Naive thymus-derived CD4-positive, alpha-beta T cell (primary cell): Measurements from ENCODE around the gene PIGO. TPM values are rescaled to one million over a fixed set of nuclear protein-coding genes. Genes with fewer than 3 reads are reported as not detected.

ENCODE experiments used
- ATAC-seq: fragments of 150-1000 bp; cut with Tn5 transposase; 2 replicates; pipeline ENCODE4 v1.10.0; 2021; ENCODE audit warnings: mild to moderate bottlenecking, moderate library complexity
- CTCF ChIA-PET: fragments of 350-600 bp; sonication (Branson Sonifier 250); formaldehyde crosslinking; loops from one replicate; lab custom pipeline; 2021; ENCODE audit warnings: antibody characterized with exemption; lab: Charles Lee
- POLR2A ChIA-PET: fragments of 350-600 bp; sonication (Branson Sonifier 250); formaldehyde crosslinking; loops from one replicate; lab custom pipeline; 2021; ENCODE audit warnings: antibody characterized with exemption, inconsistent platforms; lab: Charles Lee
- DNase-seq, 9 donors: peaks; one replicate each; pipeline versions ENCODE4 v3.0.0 to v3.0.0-alpha.2; 2020 to 2022; ENCODE audit warnings: mixed read lengths in 1 of 9
- H3K27ac ChIP-seq: one replicate; pipeline ENCODE4 v1.7.0; 2013; ENCODE audit warnings: mild to moderate bottlenecking, low read depth, low read length, moderate library complexity
- H3K27me3 ChIP-seq, 2 donors: one replicate each; pipeline ENCODE4 v1.7.0; 2013; ENCODE audit warnings: low read length in 2 of 2, mild to moderate bottlenecking in 2 of 2, moderate library complexity in 2 of 2; ENCODE audit not compliant: control insufficient read depth in 2 of 2, insufficient read depth in 2 of 2
- H3K36me3 ChIP-seq, 3 experiments: 1 replicate in 2 of 3; 2 replicates in 1 of 3; pipeline ENCODE4 v1.7.0; 2013; ENCODE audit warnings: low read length in 3 of 3, mild to moderate bottlenecking in 3 of 3, moderate library complexity in 1 of 3; ENCODE audit not compliant: insufficient read depth in 3 of 3, control insufficient read depth in 2 of 3
- H3K4me1 ChIP-seq, 2 donors: one replicate each; pipeline ENCODE4 v1.7.0; 2013; ENCODE audit warnings: low read length in 2 of 2, mild to moderate bottlenecking in 2 of 2, moderate library complexity in 1 of 2; ENCODE audit not compliant: control insufficient read depth in 2 of 2, insufficient read depth in 2 of 2
- H3K4me3 ChIP-seq: 2 replicates; pipeline ENCODE4 v1.7.0; 2013; ENCODE audit warnings: mild to moderate bottlenecking, low read length
- H3K9me3 ChIP-seq, 3 experiments: 1 replicate in 2 of 3; 2 replicates in 1 of 3; pipeline ENCODE4 v1.7.0; 2013; ENCODE audit warnings: low read length in 3 of 3; ENCODE audit not compliant: control insufficient read depth in 2 of 3
- H3K27ac Mint-ChIP-seq, 9 donors: one replicate each; pipeline ENCODE4 v1.8.0; 2020 to 2022; ENCODE audit warnings: mixed read lengths in 9 of 9, mild to moderate bottlenecking in 8 of 9, moderate library complexity in 5 of 9, inconsistent platforms in 2 of 9
- H3K27me3 Mint-ChIP-seq, 5 donors: one replicate each; pipeline ENCODE4 v1.8.0; 2021 to 2022; ENCODE audit warnings: mixed read lengths in 5 of 5, mild to moderate bottlenecking in 1 of 5
- H3K36me3 Mint-ChIP-seq, 5 donors: one replicate each; pipeline ENCODE4 v1.8.0; 2020 to 2022; ENCODE audit warnings: mixed read lengths in 5 of 5, mild to moderate bottlenecking in 3 of 5, inconsistent platforms in 1 of 5
- H3K4me1 Mint-ChIP-seq, 7 donors: one replicate each; pipeline ENCODE4 v1.8.0; 2020 to 2022; ENCODE audit warnings: mixed read lengths in 7 of 7, mild to moderate bottlenecking in 3 of 7, inconsistent platforms in 1 of 7
- H3K4me3 Mint-ChIP-seq, 10 donors: one replicate each; pipeline ENCODE4 v1.8.0; 2020 to 2022; ENCODE audit warnings: mild to moderate bottlenecking in 10 of 10, mixed read lengths in 10 of 10, moderate library complexity in 6 of 10, inconsistent platforms in 2 of 10
- H3K9me3 Mint-ChIP-seq, 11 donors: one replicate each; pipeline ENCODE4 v1.8.0; 2020 to 2022; ENCODE audit warnings: mixed read lengths in 11 of 11, mild to moderate bottlenecking in 4 of 11, inconsistent platforms in 1 of 11, moderate library complexity in 1 of 11
- intact Hi-C, 2 donors: fragments of 100-400 bp; cut with micrococcal nuclease; formaldehyde crosslinking; loops; one replicate each; pipeline ENCODE4 v1.15.1; 2023
- polyA plus RNA-seq, 2 donors: library from polyadenylated mRNA; unstranded; fragments of 300-500 nt; fragmentation: Illumina TruSeq; gene quantifications; one replicate each; pipeline ENCODE4 v1.2.3, GENCODE V29; 2021
- total RNA-seq, 6 experiments: library from RNA in 5 of 6; stranded (reverse) in 5 of 6; gene quantifications; 1 replicate in 5 of 6; 2 replicates in 1 of 6; pipeline ENCODE4 v1.2.3 and lab custom pipeline; 2021 to 2026

PIGO gene
- total and polyA plus RNA-seq, 7 experiments from 2014 or later: 27.1 to 36.0 (median 29.9) TPM

DNA sequence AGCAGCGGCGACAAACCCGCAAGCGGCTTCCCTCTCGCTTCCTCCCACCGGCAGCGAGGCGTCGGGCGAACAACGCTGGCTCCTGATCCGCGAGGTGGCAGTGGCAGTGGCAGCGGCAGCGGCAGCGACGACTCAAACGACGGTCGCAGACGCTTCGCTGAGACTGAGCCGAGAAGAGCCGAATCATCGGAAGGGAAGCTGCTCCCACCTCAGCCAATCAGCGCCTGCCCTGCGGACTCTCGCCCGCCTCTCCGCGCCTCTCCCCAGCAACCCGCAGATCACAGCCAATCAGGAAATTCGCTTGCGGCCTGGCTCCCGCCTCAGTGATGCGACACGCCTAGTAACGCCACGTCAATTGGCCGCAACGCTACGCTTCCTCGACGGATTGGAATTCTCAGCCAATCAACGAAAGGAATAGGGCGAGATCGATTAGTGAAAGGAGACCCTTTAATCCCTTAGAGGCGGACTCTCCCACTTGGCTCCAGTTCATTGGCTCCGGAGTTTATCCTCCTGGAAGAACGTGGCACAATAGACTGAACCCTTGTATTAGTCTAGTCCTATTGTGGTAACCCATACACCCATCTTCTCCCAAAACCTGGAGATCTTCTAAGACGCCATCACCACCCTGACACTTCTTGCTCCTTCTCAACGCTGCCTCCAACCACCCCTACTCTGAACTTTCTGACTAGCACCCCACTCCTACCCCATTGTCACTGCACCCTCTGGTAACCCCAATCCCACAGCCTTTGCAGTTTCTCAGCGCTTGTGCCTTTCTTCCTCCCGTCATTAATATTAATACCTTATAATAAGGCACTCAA is 23.7 kb downstream of the PIGO start, which contains the start of gene VCP:
VCP (minus strand) TSS at position 165 of the 818 bp plus-strand sequence. CDS start 272 bp downstream, outside the sequence.
- peaks cover 34 to 67% (median 47%) of the 10 kb centered on the region in 7 donors for H3K4me1 Mint-ChIP-seq

DNA sequence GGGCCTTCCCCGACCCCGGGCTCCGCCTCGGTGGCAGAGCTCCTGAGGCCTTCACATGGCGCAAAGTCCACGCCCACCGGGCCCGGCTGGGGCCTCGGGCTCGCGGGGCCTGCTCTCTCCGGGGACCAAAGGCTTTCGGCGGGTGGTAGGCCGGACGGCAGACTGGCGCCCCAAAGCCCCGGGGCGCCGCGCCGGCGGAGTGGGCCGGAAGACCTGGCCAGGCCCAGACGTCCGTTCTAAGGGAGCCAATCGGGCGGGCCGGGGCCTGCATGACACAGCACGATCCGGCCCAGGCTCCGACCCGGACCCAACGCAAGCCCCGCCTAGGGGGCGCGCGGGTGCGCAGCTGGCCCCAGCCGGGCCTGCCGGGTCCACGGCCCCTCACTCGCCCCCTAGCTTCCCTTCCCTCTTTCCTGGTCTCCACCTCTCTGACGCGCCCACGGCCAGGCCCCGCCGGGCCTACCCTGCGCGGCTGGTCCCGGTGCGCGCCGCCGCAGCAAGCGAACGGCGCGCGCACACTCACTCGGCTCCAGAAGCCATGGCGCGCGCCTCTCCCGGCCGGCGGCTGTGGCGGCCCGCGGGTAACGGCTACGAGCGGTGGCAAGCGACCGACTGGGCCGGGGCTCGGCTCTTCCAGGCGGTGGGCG is 24.5 kb downstream of the PIGO start:
- peaks cover 0 to 37% (median 17%) of the 10 kb centered on the region in 5 donors for H3K36me3 Mint-ChIP-seq

More for the DNA sequence above, 23.7 kb downstream of the PIGO start, which contains the start of gene VCP:
- intact Hi-C loops: loop anchor here (1.0 to 10.0 kb wide), 14 partner anchors 8 to 742 kb away; partner anchors contain the start of genes DNAJB5 (in 2 of the 2), HINT2 (in 2 of the 2), PIGO (in 2 of the 2) and CCL27 (in 1 of the 2)
- peak within 1 kb of the TSS; percentile 74 to 95 (median 88) for H3K4me3 Mint-ChIP-seq
- DNase-seq (peak; percentile 80 to 99 (median 98)), ATAC-seq (peak; percentile 92)
- H3K9me3 ChIP-seq: no peaks in the 10 kb centered on the region
- CTCF ChIA-PET: interaction anchor here (0.6 to 2.3 kb wide), 2 partner anchors 23 to 721 kb away, joined by 3 to 11 read pairs; partner anchors contain the start of gene PIGO
- H3K36me3 ChIP-seq: peaks cover 3 to 17% (median 3%) of the 10 kb centered on the region in 3 experiments
- H3K4me3 ChIP-seq: peak within 1 kb of the TSS; percentile 53
- POLR2A ChIA-PET: interaction anchor here (0.6 to 2.9 kb wide), 11 partner anchors 9 to 657 kb away, joined by 3 to 25 read pairs (median 7); partner anchors contain the start of genes ATOSB, CCDC107, PIGO and RMRP
- peaks cover 0 to 30% (median 10%) of the 10 kb centered on the region in 5 donors for H3K36me3 Mint-ChIP-seq
- peaks cover 22 to 38% of the 10 kb centered on the region in 2 donors for H3K4me1 ChIP-seq
- no peaks in the 10 kb centered on the region for H3K27me3 ChIP-seq
- H3K27me3 Mint-ChIP-seq: peaks cover 0 to 3% (median 0%) of the 10 kb centered on the region in 5 donors
- H3K9me3 Mint-ChIP-seq: peaks cover 0 to 2% (median 0%) of the 10 kb centered on the region in 11 donors
- peak within 1 kb of the TSS; percentile 81 to 96 (median 91) for H3K27ac Mint-ChIP-seq
- H3K27ac ChIP-seq: peak within 1 kb of the TSS; percentile 93

DNA sequence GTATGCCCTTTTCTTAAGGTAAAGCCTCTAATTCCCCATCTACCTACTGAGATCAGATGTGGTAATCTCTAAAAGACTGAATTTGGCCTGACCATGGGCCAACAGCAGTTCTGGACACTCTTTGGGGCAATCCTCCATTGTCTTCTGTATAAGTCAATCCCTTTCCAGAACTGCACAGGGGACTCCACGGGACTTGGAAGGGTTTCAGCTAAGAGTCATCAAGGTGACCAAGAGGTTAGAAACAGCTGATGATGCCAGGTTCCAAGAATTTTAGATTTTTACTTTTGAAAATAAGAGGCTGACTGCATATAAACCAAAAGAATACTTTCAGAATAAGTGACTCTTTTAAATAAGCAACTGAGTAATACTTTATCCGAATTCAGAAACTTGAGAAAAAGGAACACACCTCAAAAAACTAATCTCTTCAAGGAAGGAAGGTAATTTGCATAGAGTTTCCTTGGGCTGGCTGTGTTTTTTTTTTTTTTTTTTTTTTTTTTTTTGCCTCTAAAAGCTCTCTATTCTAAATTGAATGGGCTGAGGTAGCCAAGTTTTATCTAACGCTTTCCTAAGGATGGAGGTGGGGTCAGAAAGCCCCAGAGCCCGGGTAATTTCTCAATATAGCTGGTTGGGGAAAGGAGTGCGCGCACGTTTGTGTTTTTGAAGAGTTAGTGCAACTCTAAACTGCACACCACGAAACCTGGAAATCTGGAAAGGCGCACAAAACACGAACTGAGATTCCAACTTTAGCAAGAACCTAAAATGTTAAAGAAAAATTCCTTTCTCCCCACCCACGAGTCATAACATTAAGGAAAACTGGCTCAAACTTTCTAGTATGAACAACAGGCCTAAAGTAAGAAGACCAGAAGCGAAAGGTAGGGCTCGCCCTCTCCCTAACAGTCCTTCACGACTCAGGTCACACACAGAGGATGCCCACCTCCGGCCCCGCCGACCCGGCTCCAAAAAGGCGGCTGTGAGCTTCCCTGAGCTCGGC is 25.3 kb downstream of the PIGO start:
- ChIA-PET POLR2A (interaction anchor here (0.6 to 2.9 kb wide), 18 partner anchors 8 to 741 kb away, joined by 3 to 25 read pairs (median 4); partner anchors contain the start of genes ATOSB, DNAJB5, FANCG and PIGO), CTCF (interaction anchor here (0.6 to 2.3 kb wide), 3 partner anchors 9 to 210 kb away, joined by 3 to 11 read pairs (median 4); partner anchors contain the start of gene PIGO)
- Histone ChIP-seq H3K27me3 (no peaks in the 10 kb centered on the region), H3K27ac (peak overlapping the region; percentile 93), H3K9me3 (no peaks in the 10 kb centered on the region), H3K4me1 (peaks cover 22 to 43% of the 10 kb centered on the region in 2 donors), H3K4me3 (peak overlapping the region; percentile 53), H3K36me3 (peaks cover 7 to 27% (median 19%) of the 10 kb centered on the region in 3 experiments)
- ATAC-seq (no peak), DNase-seq (peak in 3 of 9 donors; percentile 14 to 24 (median 14))
- Mint-ChIP-seq H3K27ac (peak overlapping the region; percentile 81 to 96 (median 91)), H3K36me3 (peaks cover 0 to 40% (median 21%) of the 10 kb centered on the region in 5 donors), H3K4me1 (peaks cover 34 to 63% (median 58%) of the 10 kb centered on the region in 7 donors), H3K27me3 (peaks cover 0 to 3% (median 0%) of the 10 kb centered on the region in 5 donors), H3K9me3 (peaks cover 0 to 2% (median 0%) of the 10 kb centered on the region in 11 donors), H3K4me3 (peak overlapping the region; percentile 74 to 95 (median 88))
- intact Hi-C loops: loop anchor here in 1 of 2 donors (10.0 kb wide), 2 partner anchors 406 to 744 kb away; partner anchors contain the start of genes CCL27, HINT2 and SPAG8

More for the DNA sequence above, 24.5 kb downstream of the PIGO start:
- Histone ChIP-seq H3K36me3 (peaks cover 3 to 24% (median 10%) of the 10 kb centered on the region in 3 experiments), H3K27ac (peak overlapping the region; percentile 93), H3K27me3 (no peaks in the 10 kb centered on the region), H3K4me1 (peaks cover 22 to 43% of the 10 kb centered on the region in 2 donors), H3K4me3 (peak overlapping the region; percentile 53), H3K9me3 (no peaks in the 10 kb centered on the region)
- intact Hi-C loops: loop anchor here (1.0 to 10.0 kb wide), 14 partner anchors 8 to 743 kb away; partner anchors contain the start of genes DNAJB5 (in 2 of the 2), HINT2 (in 2 of the 2), PIGO (in 2 of the 2) and CCL27 (in 1 of the 2)
- H3K27ac Mint-ChIP-seq: peak overlapping the region; percentile 81 to 96 (median 91)
- H3K4me3 Mint-ChIP-seq: peak overlapping the region; percentile 74 to 95 (median 88)
- POLR2A ChIA-PET: interaction anchor here (0.6 to 2.9 kb wide), 20 partner anchors 8 to 740 kb away, joined by 3 to 25 read pairs (median 4); partner anchors contain the start of genes ATOSB, CCDC107, DNAJB5 and FANCG
- H3K4me1 Mint-ChIP-seq: peaks cover 34 to 66% (median 53%) of the 10 kb centered on the region in 7 donors
- peaks cover 0 to 3% (median 0%) of the 10 kb centered on the region in 5 donors for H3K27me3 Mint-ChIP-seq
- peaks cover 0 to 2% (median 0%) of the 10 kb centered on the region in 11 donors for H3K9me3 Mint-ChIP-seq
- DNase-seq: peak in 8 of 9 donors; percentile 67 to 83 (median 71)
- CTCF ChIA-PET: interaction anchor here (0.6 to 2.3 kb wide), 3 partner anchors 9 to 211 kb away, joined by 3 to 11 read pairs (median 4); partner anchors contain the start of gene PIGO
- ATAC-seq: peak; percentile 70

DNA sequence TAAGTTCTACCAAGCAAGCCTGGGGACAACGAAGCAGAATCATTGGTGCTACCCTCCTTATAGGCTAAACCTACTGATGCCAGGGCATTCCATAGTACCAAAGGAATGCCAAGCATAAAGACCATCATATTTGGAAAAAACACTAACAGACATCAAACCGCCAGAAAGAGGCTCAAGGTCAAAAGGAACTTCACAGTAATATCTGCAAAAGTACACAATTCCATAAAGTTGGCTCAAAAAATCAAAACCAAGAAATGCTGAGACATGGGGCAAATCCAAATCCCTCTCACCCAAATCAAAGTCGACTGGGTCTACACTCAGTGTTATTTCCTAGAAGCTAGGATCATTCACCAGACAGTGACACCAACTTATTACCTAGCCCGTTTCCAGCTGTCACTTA is 27.4 kb downstream of the PIGO start:
- no peak overlapping the region for H3K27ac ChIP-seq
- intact Hi-C loops: no loop called here
- Mint-ChIP-seq H3K27me3 (peaks cover 0 to 3% (median 0%) of the 10 kb centered on the region in 5 donors), H3K36me3 (peaks cover 0 to 36% (median 24%) of the 10 kb centered on the region in 5 donors), H3K4me1 (peaks cover 34 to 59% (median 55%) of the 10 kb centered on the region in 7 donors), H3K4me3 (peak overlapping the region; percentile 49 to 95 (median 62)), H3K9me3 (peaks cover 0 to 2% (median 0%) of the 10 kb centered on the region in 11 donors), H3K27ac (peak overlapping the region in 5 of 9 donors; percentile 19 to 75 (median 31))
- no peak for DNase-seq
- no peak overlapping the region for H3K4me3 ChIP-seq
- H3K36me3 ChIP-seq: peaks cover 19 to 44% (median 35%) of the 10 kb centered on the region in 3 experiments
- ChIA-PET POLR2A (interaction anchor here (0.6 to 4.9 kb wide), 3 partner anchors 10 to 27 kb away, joined by 3 to 28 read pairs (median 3); partner anchors contain the start of genes FANCG and PIGO), CTCF (interaction anchor here (1.2 kb wide), 1 partner anchor 484 kb away, joined by 4 read pairs; no protein-coding TSS in a partner anchor)
- H3K27me3 ChIP-seq: no peaks in the 10 kb centered on the region
- H3K4me1 ChIP-seq: peaks cover 22 to 43% of the 10 kb centered on the region in 2 donors
- ATAC-seq: no peak
- H3K9me3 ChIP-seq: no peaks in the 10 kb centered on the region

DNA sequence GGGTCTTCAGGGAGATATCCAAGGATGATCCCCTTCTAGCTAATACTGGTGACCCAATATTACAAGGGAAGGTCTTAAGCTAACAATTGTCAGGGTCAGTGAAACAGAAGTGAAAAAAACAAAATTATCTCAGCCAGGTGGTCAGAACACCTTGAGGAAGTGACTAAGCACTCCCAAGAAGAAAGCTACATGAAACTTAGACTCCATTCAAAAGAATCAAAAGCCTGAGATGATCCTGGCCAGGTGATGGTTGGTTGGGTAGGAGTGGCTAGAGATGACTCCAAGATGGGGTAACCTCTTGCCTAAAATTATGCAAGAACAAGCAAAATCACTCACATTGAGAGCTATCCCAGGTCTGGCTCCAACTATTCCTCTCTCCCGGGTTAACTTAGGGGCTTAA is 29.3 kb downstream of the PIGO start:
- H3K4me1 Mint-ChIP-seq: peaks cover 33 to 52% (median 48%) of the 10 kb centered on the region in 7 donors
- Histone ChIP-seq H3K4me1 (peaks cover 22 to 38% of the 10 kb centered on the region in 2 donors), H3K4me3 (no peak overlapping the region), H3K27me3 (no peaks in the 10 kb centered on the region), H3K27ac (no peak overlapping the region), H3K36me3 (peaks cover 35 to 64% (median 54%) of the 10 kb centered on the region in 3 experiments), H3K9me3 (no peaks in the 10 kb centered on the region)
- H3K4me3 Mint-ChIP-seq: peak overlapping the region in 1 of 10 donors; percentile 13
- ChIA-PET POLR2A (interaction anchor here (0.6 to 4.9 kb wide), 5 partner anchors 12 to 1349 kb away, joined by 3 to 28 read pairs (median 3); partner anchors contain the start of gene FANCG), CTCF (no interaction called here)
- no peaks in the 10 kb centered on the region for H3K9me3 Mint-ChIP-seq
- intact Hi-C loops: no loop called here
- peaks cover 8 to 50% (median 41%) of the 10 kb centered on the region in 5 donors for H3K36me3 Mint-ChIP-seq
- H3K27me3 Mint-ChIP-seq: no peaks in the 10 kb centered on the region
- H3K27ac Mint-ChIP-seq: peak overlapping the region in 2 of 9 donors; percentile 32 to 58
- no peak for DNase-seq
- ATAC-seq: no peak
